Stomach (tissue), 9 donors: ENCODE data around the gene KIAA1217. TPM values are rescaled to one million over a fixed set of nuclear protein-coding genes. Genes with fewer than 3 reads are reported as not detected.

Source experiments
- DNase-seq, 2 donors: peaks; one replicate each; pipeline versions ENCODE4 v3.0.0 to v3.0.0-alpha.2; 2013 to 2019
- H3K27ac ChIP-seq, 5 donors: fragments of 200-600 bp in 4 of 5; sonication (generic) in 4 of 5; one replicate each; pipeline ENCODE4 v1.5.1; 2013 to 2019; ENCODE audit warnings: mild to moderate bottlenecking in 1 of 5, moderate library complexity in 1 of 5
- H3K27me3 ChIP-seq, 3 donors: fragments of 200-600 bp; sonication (generic); one replicate each; pipeline ENCODE4 v1.5.1; 2017 to 2019; ENCODE audit warnings: mixed run types in 1 of 3
- H3K36me3 ChIP-seq, 4 donors: fragments of 200-600 bp; sonication (generic); 1 replicate in 3 of 4; 2 replicates in 1 of 4; pipeline ENCODE4 v1.5.1; 2016 to 2019
- H3K4me1 ChIP-seq, 4 donors: fragments of 200-600 bp; sonication (generic); one replicate each; pipeline ENCODE4 v1.5.1; 2016 to 2019
- H3K4me3 ChIP-seq, 4 donors: fragments of 200-600 bp; sonication (generic) in 3 of 4; one replicate each; pipeline ENCODE4 v1.5.1; 2016 to 2019; ENCODE audit warnings: mild to moderate bottlenecking in 1 of 4
- H3K9me3 ChIP-seq, 4 donors: fragments of 200-600 bp; sonication (generic); one replicate each; pipeline ENCODE4 v1.5.1; 2016 to 2019
- CTCF ChIP-seq, 7 experiments: fragments of 450-650 bp in 4 of 7; fragments of 200-600 bp in 3 of 7; sonication (generic) in 3 of 7; IDR thresholded peaks; one replicate each; pipeline ENCODE4 v1.5.1; 2016 to 2019; ENCODE audit warnings: antibody characterized with exemption in 7 of 7, control low read depth in 2 of 7, mild to moderate bottlenecking in 1 of 7
- EP300 ChIP-seq: sonication (generic); formaldehyde crosslinking; IDR thresholded peaks from one replicate; pipeline ENCODE4 v1.6.1; 2017; ENCODE audit warnings: antibody characterized with exemption
- POLR2A ChIP-seq, 4 donors: fragments of 450-650 bp; IDR thresholded peaks; one replicate each; pipeline ENCODE4 v1.6.1; 2016; ENCODE audit warnings: antibody characterized with exemption in 4 of 4, control low read depth in 2 of 4, mild to moderate bottlenecking in 1 of 4, moderate library complexity in 1 of 4
- POLR2AphosphoS5 ChIP-seq, 3 donors: sonication (generic); formaldehyde crosslinking; IDR thresholded peaks; one replicate each; pipeline ENCODE4 v1.6.1; 2016; ENCODE audit warnings: antibody characterized with exemption in 3 of 3
- WGBS, 5 donors: extraction: QIAGEN DNeasy Blood & Tissue Kit in 3 of 5; methylation state at CpG; one replicate each; pipeline versions ENCODE4 v1.1.5 to v1.1.7; 2013 to 2018; 5-methylcytosine and 5-hydroxymethylcytosine counted together
- intact Hi-C: fragments of 100-400 bp; cut with DNase I; formaldehyde crosslinking; loops from one replicate; pipeline ENCODE4 v1.15.1; 2023; ENCODE audit warnings: low total_unique reads
- polyA plus RNA-seq, 3 donors: library from polyadenylated mRNA; stranded (reverse); fragments of 200-250 nt; gene quantifications; one replicate each; pipeline ENCODE4 v1.2.3, GENCODE V29; 2013
- total RNA-seq, 5 donors: library from RNA; depleted of rRNA; stranded (reverse); fragments of >200 nt; gene quantifications; one replicate each; pipeline versions ENCODE4 v1.1.0 to v1.2.3, GENCODE V29; 2014 to 2016
- donor health status: healthy with polysubstance abuse.
- donor health status: Bipolar disorder and iron deficiency.
- donor health status: healthy.

KIAA1217 gene
- total and polyA plus RNA-seq, 8 donors: 6.2 to 112 (median 24.6) TPM

GRCh38 chr10:24545585-24545984 is 336.6 kb downstream of the KIAA1217 start:
- WGBS, 5 donors: 92 to 99% (median 96%) methylated on average over 3 of the region's 3 CpGs

DNA sequence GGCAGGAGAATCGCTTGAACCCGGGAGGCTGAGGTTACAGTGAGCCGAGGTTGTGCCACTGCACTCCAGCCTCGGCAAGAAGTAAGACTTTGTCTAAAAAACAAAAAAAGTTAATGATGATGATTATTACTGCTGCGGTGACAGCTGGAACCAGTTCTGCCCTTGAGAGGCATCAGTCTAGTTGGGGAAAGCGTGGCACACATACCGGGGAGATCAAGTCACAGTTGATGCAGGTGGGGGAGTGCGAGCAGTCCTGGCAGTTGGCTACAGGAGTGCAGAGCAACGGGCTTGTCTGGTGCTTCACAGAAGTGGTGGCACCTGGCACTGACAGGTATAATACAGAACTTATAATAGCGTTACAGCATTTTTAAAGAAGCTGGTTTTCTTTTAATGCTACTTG is 341.7 kb downstream of the KIAA1217 start:
- Histone ChIP-seq H3K27ac (peak overlapping the region in 3 of 5 donors; percentile 29 to 48 (median 34)), H3K27me3 (no peaks in the 10 kb centered on the region), H3K36me3 (peaks cover 0 to 34% (median 19%) of the 10 kb centered on the region in 4 donors), H3K4me1 (peaks cover 0 to 14% (median 11%) of the 10 kb centered on the region in 4 donors), H3K9me3 (no peaks in the 10 kb centered on the region), H3K4me3 (no peak overlapping the region)
- intact Hi-C loops: no loop called here
- no peak for DNase-seq
- no peak for TF ChIP-seq POLR2A (IDR thresholded peaks at IDR 0.05)
- no peak for TF ChIP-seq EP300
- no peak for TF ChIP-seq POLR2AphosphoS5 (IDR thresholded peaks at IDR 0.05)
- no peak for TF ChIP-seq CTCF (IDR thresholded peaks at IDR 0.05)
- WGBS, 5 donors: 76 to 88% (median 79%) methylated on average over 10 of the region's 10 CpGs

More at GRCh38 chr10:24545585-24545984, 336.6 kb downstream of the KIAA1217 start:
- H3K27ac ChIP-seq: no peak overlapping the region
- intact Hi-C loops: no loop called here
- no peaks in the 10 kb centered on the region for H3K9me3 ChIP-seq
- H3K36me3 ChIP-seq: peaks cover 15 to 68% (median 58%) of the 10 kb centered on the region in 4 donors
- TF ChIP-seq POLR2AphosphoS5 (IDR thresholded peaks at IDR 0.05) (no peak), EP300 (no peak), CTCF (IDR thresholded peaks at IDR 0.05) (no peak), POLR2A (IDR thresholded peaks at IDR 0.05) (no peak)
- peaks cover 4 to 17% (median 9%) of the 10 kb centered on the region in 4 donors for H3K4me1 ChIP-seq
- H3K4me3 ChIP-seq: no peak overlapping the region
- no peaks in the 10 kb centered on the region for H3K27me3 ChIP-seq
- DNase-seq: no peak

GRCh38 chr10:24551161-24551560 is 342.2 kb downstream of the KIAA1217 start:
- peak overlapping the region in 4 of 5 donors; percentile 29 to 48 (median 35) for H3K27ac ChIP-seq
- intact Hi-C loops: no loop called here
- H3K27me3 ChIP-seq: no peaks in the 10 kb centered on the region
- H3K36me3 ChIP-seq: peaks cover 0 to 29% (median 14%) of the 10 kb centered on the region in 4 donors
- TF ChIP-seq CTCF (IDR thresholded peaks at IDR 0.05): no peak
- no peak for TF ChIP-seq POLR2AphosphoS5 (IDR thresholded peaks at IDR 0.05)
- TF ChIP-seq POLR2A (IDR thresholded peaks at IDR 0.05): no peak
- TF ChIP-seq EP300: no peak
- H3K4me1 ChIP-seq: peaks cover 0 to 14% (median 11%) of the 10 kb centered on the region in 4 donors
- H3K9me3 ChIP-seq: no peaks in the 10 kb centered on the region
- no peak overlapping the region for H3K4me3 ChIP-seq
- 10 to 43% (median 29%) methylated on average over 2 of the region's 2 CpGs for whole genome bisulfite sequencing, 5 donors
- peak in 1 of 2 donors; percentile 41 for DNase-seq

DNA sequence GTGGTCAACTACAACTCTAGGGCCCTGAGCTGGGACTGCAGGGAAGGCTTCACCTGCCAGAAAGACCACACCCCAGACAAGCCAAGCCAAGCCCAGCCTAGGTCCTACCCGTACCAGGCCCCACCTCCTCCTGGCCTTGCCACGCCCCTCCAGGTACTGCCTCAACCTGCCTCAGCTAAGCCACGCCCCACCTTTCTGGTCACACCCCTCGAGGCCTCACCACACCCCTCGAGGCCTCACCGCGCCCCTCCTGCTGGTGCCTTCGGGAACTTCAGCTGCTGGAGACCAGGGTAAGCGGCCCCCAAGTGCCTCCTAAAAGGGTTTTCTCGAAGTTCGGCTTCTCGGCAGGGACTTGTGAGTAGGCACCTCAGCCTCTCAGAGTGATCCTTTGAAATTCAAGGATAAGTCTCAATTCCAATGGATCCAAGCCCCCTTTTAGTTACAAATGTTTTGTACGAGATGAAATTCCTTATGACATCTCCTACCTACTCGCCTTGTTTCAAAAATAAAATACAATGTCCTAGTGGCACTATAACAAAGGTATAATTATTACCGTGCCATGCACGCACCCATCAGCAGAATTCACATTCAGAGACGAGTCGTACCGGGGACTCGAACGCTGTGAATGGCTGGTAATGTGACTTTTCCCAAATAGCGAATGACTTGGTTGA is 343.5 kb downstream of the KIAA1217 start:
- WGBS, 5 donors: 51 to 58% (median 56%) methylated on average over 18 to 22 of the region's 22 CpGs
- intact Hi-C loops: no loop called here
- no peaks in the 10 kb centered on the region for H3K27me3 ChIP-seq
- H3K36me3 ChIP-seq: peaks cover 0 to 23% (median 7%) of the 10 kb centered on the region in 4 donors
- TF ChIP-seq EP300: no peak
- peak in 5 of 7 experiments; percentile 23 to 64 (median 32) for TF ChIP-seq CTCF (IDR thresholded peaks at IDR 0.05)
- TF ChIP-seq POLR2AphosphoS5 (IDR thresholded peaks at IDR 0.05): peak in 1 of 3 donors; percentile 53
- TF ChIP-seq POLR2A (IDR thresholded peaks at IDR 0.05): no peak
- DNase-seq: peak; percentile 84 to 89
- H3K4me3 ChIP-seq: no peak overlapping the region
- peaks cover 0 to 24% (median 18%) of the 10 kb centered on the region in 4 donors for H3K4me1 ChIP-seq
- H3K27ac ChIP-seq: peak overlapping the region in 1 of 5 donors; percentile 34
- H3K9me3 ChIP-seq: no peaks in the 10 kb centered on the region
